ENCODE results near the gene MSI2. TPM values are rescaled to one million over a fixed set of nuclear protein-coding genes. Genes with fewer than 3 reads are reported as not detected.

The MSI2 gene
- total RNA-seq, 4 donors from 2014 or later: 19.7 to 35.8 (median 22.4) TPM

DNA sequence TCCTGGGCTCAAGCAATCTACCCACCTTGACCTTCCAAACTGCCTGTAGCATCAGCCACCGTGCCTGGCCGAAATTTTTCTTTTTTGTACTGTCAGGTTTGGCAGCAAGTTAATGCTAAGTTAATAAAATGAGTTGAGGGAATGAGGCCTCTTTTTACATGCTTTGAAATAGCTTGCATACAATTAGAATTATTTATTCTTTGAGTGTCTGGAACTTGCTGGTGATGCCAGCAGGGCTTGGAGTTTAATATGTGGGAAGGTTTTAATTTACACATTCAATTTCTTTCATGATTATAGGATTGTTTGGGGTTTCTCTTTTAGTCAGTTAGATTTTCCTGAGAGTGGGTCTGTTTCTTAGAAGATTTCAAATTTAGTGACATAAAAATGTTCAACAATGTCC is 31.2 kb upstream of the MSI2 start:
- TF ChIP-seq, protein P1, sequence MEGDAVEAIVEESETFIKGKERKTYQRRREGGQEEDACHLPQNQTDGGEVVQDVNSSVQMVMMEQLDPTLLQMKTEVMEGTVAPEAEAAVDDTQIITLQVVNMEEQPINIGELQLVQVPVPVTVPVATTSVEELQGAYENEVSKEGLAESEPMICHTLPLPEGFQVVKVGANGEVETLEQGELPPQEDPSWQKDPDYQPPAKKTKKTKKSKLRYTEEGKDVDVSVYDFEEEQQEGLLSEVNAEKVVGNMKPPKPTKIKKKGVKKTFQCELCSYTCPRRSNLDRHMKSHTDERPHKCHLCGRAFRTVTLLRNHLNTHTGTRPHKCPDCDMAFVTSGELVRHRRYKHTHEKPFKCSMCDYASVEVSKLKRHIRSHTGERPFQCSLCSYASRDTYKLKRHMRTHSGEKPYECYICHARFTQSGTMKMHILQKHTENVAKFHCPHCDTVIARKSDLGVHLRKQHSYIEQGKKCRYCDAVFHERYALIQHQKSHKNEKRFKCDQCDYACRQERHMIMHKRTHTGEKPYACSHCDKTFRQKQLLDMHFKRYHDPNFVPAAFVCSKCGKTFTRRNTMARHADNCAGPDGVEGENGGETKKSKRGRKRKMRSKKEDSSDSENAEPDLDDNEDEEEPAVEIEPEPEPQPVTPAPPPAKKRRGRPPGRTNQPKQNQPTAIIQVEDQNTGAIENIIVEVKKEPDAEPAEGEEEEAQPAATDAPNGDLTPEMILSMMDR (IDR thresholded peaks at IDR 0.05): no peak
- TF ChIP-seq EP300 (IDR thresholded peaks at IDR 0.05): no peak
- no peak for TF ChIP-seq POLR2A (IDR thresholded peaks at IDR 0.05)
- TF ChIP-seq POLR2AphosphoS5 (IDR thresholded peaks at IDR 0.05): no peak
- WGBS: 74% methylated on average over 2 of the region's 2 CpGs

DNA sequence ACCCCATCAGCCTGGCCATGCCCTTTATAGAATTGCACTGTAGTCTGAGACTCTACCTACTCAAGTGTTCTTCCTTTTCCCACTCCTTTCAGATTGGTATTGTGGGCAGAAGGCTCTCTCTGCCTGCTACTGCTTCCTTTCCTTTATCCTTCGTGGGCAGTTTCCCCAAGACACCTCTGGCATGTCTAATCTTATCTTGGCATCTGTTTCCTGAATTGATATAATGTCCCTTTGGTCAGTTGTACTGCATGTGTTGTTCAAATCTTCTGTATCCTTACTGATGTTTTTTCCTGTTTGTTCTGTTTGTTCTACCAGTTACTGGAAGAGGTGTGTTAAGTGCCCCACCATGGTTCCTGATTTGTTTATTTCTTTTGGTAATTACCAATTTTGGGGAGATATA is 29.5 kb upstream of the MSI2 start:
- Histone ChIP-seq H3K27me3 (peaks cover 6% of the 10 kb centered on the region), H3K4me1 (no peaks in the 10 kb centered on the region), H3K36me3 (no peaks in the 10 kb centered on the region), H3K4me3 (no peak overlapping the region), H3K9me3 (peaks cover 4% of the 10 kb centered on the region), H3K27ac (no peak overlapping the region)
- DNase-seq (ENCODE audit: low spot score in 2 of 2): no peak
- no peak for TF ChIP-seq EP300 (IDR thresholded peaks at IDR 0.05)
- TF ChIP-seq, protein P1 (IDR thresholded peaks at IDR 0.05): no peak
- no peak for TF ChIP-seq POLR2A (IDR thresholded peaks at IDR 0.05)
- no peak for TF ChIP-seq POLR2AphosphoS5 (IDR thresholded peaks at IDR 0.05)
- WGBS: 52% methylated on average over 1 of the region's 1 CpG

More for the DNA sequence above, 31.2 kb upstream of the MSI2 start:
- Histone ChIP-seq H3K27me3 (peaks cover 6% of the 10 kb centered on the region), H3K36me3 (no peaks in the 10 kb centered on the region), H3K4me3 (no peak overlapping the region), H3K9me3 (peaks cover 7% of the 10 kb centered on the region), H3K27ac (no peak overlapping the region), H3K4me1 (no peaks in the 10 kb centered on the region)
- no peak for DNase-seq (ENCODE audit: low spot score in 2 of 2)

DNA sequence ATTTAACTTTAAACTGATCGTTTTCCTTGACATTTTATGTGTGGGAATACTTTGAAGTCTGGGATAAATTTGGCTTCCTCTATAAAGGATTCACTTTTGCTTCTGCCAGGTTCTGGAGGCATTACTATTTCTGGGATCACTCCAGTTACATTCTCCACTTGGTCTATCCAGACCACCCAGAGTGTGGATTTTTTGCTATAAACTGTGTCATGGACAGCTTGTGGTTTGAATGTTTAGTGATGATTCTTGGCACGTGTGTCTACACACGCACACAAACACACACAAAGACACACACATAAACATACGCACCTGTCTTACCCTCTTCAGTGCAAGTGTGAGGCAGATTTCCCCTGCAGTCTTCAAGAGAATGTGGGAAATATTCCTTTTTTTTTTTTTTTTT is 27.4 kb upstream of the MSI2 start:
- Histone ChIP-seq H3K27me3 (peaks cover 6% of the 10 kb centered on the region), H3K36me3 (no peaks in the 10 kb centered on the region), H3K4me1 (no peaks in the 10 kb centered on the region), H3K4me3 (no peak overlapping the region), H3K27ac (no peak overlapping the region), H3K9me3 (no peaks in the 10 kb centered on the region)
- no peak for DNase-seq (ENCODE audit: low spot score in 2 of 2)
- 47% methylated on average over 4 of the region's 4 CpGs for WGBS
- TF ChIP-seq, protein P1 (IDR thresholded peaks at IDR 0.05): no peak
- TF ChIP-seq POLR2A (IDR thresholded peaks at IDR 0.05): no peak
- TF ChIP-seq EP300 (IDR thresholded peaks at IDR 0.05): no peak
- no peak for TF ChIP-seq POLR2AphosphoS5 (IDR thresholded peaks at IDR 0.05)

DNA sequence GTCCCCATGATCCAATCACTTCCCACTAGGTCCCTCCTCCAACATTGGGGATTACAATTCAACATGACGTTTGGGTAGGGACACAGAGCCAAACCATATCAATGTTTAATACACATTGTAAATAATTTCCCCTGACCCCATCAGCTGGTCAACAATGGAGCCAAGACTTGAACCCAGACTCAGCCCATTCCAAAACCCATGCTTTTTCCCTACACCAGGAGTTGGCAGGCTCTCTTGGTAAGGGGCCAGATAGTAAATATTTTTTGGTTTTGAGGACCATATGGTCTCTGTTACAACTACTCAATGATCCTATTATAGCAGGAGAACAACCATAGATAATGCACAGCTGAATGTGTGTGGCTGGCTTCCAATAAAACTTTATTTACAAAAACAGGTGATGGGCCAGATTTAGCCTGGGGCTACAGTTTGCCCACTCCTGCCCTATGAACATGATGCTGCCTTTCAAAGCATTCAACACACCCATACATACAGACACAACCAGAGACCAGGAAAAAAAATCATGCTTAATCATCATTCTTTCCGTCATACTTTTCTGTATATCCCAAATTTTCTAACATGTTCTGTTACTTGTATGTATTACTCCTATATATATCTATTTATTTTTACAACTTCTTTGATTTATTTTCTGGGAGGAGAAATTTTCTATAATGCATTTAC is 22.1 kb upstream of the MSI2 start:
- H3K4me1 ChIP-seq: no peaks in the 10 kb centered on the region
- 67% methylated on average over 2 of the region's 2 CpGs for WGBS
- no peak for DNase-seq (ENCODE audit: low spot score in 2 of 2)
- no peaks in the 10 kb centered on the region for H3K9me3 ChIP-seq
- no peaks in the 10 kb centered on the region for H3K36me3 ChIP-seq
- H3K27ac ChIP-seq: no peak overlapping the region
- peaks cover 4% of the 10 kb centered on the region for H3K27me3 ChIP-seq
- TF ChIP-seq EP300 (IDR thresholded peaks at IDR 0.05) (no peak), POLR2AphosphoS5 (IDR thresholded peaks at IDR 0.05) (no peak), POLR2A (IDR thresholded peaks at IDR 0.05) (no peak)
- TF ChIP-seq, protein P1 (IDR thresholded peaks at IDR 0.05): no peak
- no peak overlapping the region for H3K4me3 ChIP-seq

GRCh38 chr17:57234739-57235092 is 21.6 kb upstream of the MSI2 start:
- Histone ChIP-seq H3K27me3 (no peaks in the 10 kb centered on the region), H3K9me3 (no peaks in the 10 kb centered on the region), H3K27ac (no peak overlapping the region), H3K4me1 (no peaks in the 10 kb centered on the region), H3K36me3 (no peaks in the 10 kb centered on the region), H3K4me3 (no peak overlapping the region)
- no peak for DNase-seq (ENCODE audit: low spot score in 2 of 2)
- 50% methylated on average over 1 of the region's 1 CpG for WGBS
- TF ChIP-seq EP300 (IDR thresholded peaks at IDR 0.05) (no peak), POLR2A (IDR thresholded peaks at IDR 0.05) (no peak), POLR2AphosphoS5 (IDR thresholded peaks at IDR 0.05) (no peak)
- TF ChIP-seq, protein P1 (IDR thresholded peaks at IDR 0.05): no peak

Measured in suprapubic skin (tissue), 4 donors.